Calu3 (cell line): ENCODE results near the gene SMARCAD1. TPM values are rescaled to one million over a fixed set of nuclear protein-coding genes. Genes with fewer than 3 reads are reported as not detected.
"Not testable (repeated sequence)": the region's sequence is repeated elsewhere in the genome, so short reads cannot be mapped to it uniquely, and the experiment has no call there.

Experiments used
- BruUV-seq: library from RNA; stranded (reverse); fragments of 400-500 nt; replicated peaks from 2 replicates; lab custom pipeline; 2021; lab: Mats Ljungman, UMichigan
- CTCF ChIA-PET: fragments of 300-600 bp; sonication (Branson Sonifier 250); formaldehyde crosslinking; loops from one replicate; lab custom pipeline; 2022; ENCODE audit warnings: antibody characterized with exemption; lab: Charles Lee
- DNase-seq: peaks from one replicate; pipeline ENCODE4 v3.0.0; 2022
- H3K27ac Mint-ChIP-seq: one replicate; pipeline ENCODE4 v1.8.0; 2022; ENCODE audit warnings: mixed read lengths; ENCODE audit not compliant: unreplicated experiment
- H3K27me3 Mint-ChIP-seq: one replicate; pipeline ENCODE4 v1.8.0; 2022; ENCODE audit warnings: mixed read lengths; ENCODE audit not compliant: unreplicated experiment
- H3K36me3 Mint-ChIP-seq: one replicate; pipeline ENCODE4 v1.8.0; 2022; ENCODE audit warnings: mild to moderate bottlenecking, moderate library complexity, mixed read lengths; ENCODE audit not compliant: insufficient read depth, unreplicated experiment
- H3K4me1 Mint-ChIP-seq: one replicate; pipeline ENCODE4 v1.8.0; 2022; ENCODE audit warnings: mild to moderate bottlenecking, low read depth, mixed read lengths; ENCODE audit not compliant: unreplicated experiment
- H3K4me3 Mint-ChIP-seq: one replicate; pipeline ENCODE4 v1.8.0; 2022; ENCODE audit warnings: mild to moderate bottlenecking, low read depth, moderate library complexity, mixed read lengths; ENCODE audit not compliant: unreplicated experiment
- H3K9me3 Mint-ChIP-seq: one replicate; pipeline ENCODE4 v1.8.0; 2022; ENCODE audit warnings: low read depth, mixed read lengths; ENCODE audit not compliant: unreplicated experiment
- intact Hi-C: fragments of 100-400 bp; cut with micrococcal nuclease; formaldehyde crosslinking; loops from one replicate; pipeline ENCODE4 v1.10.0; 2022; ENCODE audit not compliant: unreplicated experiment
- total RNA-seq: library from RNA; stranded (reverse); gene quantifications from 2 replicates; pipeline ENCODE4 v1.2.3, GENCODE V29; 2022
- TF ChIP-seq, protein P1 (sequence below): fragments of 200-600 bp; IDR thresholded peaks from one replicate; pipeline ENCODE4 v1.8.0; 2022; ENCODE audit warnings: antibody characterized with exemption; ENCODE audit not compliant: unreplicated experiment

Gene SMARCAD1
- total RNA-seq, 1 experiment from 2014 or later, result 15.8 TPM

DNA sequence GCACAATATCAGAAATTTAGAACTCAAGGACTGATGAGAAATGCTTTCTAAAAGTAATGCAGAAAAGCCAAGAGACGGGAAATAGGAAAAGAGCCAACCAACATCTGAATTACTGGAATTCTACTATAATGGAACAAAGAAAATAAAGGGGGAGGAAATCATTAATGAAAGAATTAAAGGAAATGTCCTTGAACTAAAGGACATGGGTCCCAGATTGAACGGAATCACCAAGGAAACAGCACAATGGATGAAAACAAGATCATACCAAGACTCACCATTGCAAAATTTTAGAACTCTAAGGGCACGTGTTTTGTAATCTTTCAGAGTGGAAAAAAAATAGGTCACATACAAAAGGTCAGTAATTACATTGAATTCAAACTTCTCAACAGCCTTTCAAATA is 99.0 kb downstream of the SMARCAD1 start:
- DNase-seq, result no peak
- Mint-ChIP-seq H3K4me1 (peaks cover 14% of the 10 kb centered on the region), H3K27me3 (no peaks in the 10 kb centered on the region), H3K36me3 (no peaks in the 10 kb centered on the region), H3K4me3 (no peak overlapping the region), H3K9me3 (no peaks in the 10 kb centered on the region), H3K27ac (no peak overlapping the region)
- TF ChIP-seq, protein P1, sequence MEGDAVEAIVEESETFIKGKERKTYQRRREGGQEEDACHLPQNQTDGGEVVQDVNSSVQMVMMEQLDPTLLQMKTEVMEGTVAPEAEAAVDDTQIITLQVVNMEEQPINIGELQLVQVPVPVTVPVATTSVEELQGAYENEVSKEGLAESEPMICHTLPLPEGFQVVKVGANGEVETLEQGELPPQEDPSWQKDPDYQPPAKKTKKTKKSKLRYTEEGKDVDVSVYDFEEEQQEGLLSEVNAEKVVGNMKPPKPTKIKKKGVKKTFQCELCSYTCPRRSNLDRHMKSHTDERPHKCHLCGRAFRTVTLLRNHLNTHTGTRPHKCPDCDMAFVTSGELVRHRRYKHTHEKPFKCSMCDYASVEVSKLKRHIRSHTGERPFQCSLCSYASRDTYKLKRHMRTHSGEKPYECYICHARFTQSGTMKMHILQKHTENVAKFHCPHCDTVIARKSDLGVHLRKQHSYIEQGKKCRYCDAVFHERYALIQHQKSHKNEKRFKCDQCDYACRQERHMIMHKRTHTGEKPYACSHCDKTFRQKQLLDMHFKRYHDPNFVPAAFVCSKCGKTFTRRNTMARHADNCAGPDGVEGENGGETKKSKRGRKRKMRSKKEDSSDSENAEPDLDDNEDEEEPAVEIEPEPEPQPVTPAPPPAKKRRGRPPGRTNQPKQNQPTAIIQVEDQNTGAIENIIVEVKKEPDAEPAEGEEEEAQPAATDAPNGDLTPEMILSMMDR, result no peak
- intact Hi-C loops, result loop anchor here (10.0 kb wide), 2 partner anchors 278 to 418 kb away; no protein-coding TSS in a partner anchor
- CTCF ChIA-PET, result no interaction called here
- BruUV-seq, result no TSS peak

DNA sequence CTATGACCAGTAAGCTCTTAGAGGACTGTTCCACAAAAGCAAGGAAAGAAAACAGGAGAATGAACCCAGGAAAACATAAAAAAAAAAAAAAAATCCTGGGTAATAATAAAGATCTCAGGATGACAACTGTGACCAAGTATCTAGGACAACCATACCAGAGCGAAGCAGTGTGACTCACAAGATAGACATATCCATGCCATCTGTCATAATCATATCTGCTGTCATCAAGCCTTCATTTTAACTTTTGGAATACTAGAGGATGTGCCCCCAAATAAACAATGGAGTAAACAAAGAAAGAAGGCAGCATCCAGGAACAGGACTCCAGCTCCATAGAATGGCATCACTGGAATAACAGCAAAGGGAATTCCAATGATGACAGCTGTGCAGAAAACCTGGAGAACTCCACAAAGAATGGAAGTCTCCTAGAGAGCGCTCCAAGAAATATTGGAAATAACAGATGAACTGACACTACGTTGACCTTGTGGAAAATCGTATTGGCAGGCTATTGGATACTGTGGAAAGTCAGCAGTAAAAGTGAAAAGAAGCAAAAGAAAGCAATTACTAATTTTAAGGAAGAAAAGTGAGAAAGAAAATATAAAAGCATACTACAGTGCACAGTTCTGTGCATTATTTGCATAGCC is 99.7 kb downstream of the SMARCAD1 start:
- Mint-ChIP-seq H3K36me3 (no peaks in the 10 kb centered on the region), H3K27ac (no peak overlapping the region), H3K9me3 (no peaks in the 10 kb centered on the region), H3K27me3 (no peaks in the 10 kb centered on the region), H3K4me3 (no peak overlapping the region), H3K4me1 (peaks cover 14% of the 10 kb centered on the region)
- CTCF ChIA-PET, result no interaction called here
- no peak for DNase-seq
- TF ChIP-seq, protein P1, result no peak
- no TSS peak for BruUV-seq
- intact Hi-C loops, result loop anchor here (10.0 kb wide), 2 partner anchors 277 to 417 kb away; no protein-coding TSS in a partner anchor

DNA sequence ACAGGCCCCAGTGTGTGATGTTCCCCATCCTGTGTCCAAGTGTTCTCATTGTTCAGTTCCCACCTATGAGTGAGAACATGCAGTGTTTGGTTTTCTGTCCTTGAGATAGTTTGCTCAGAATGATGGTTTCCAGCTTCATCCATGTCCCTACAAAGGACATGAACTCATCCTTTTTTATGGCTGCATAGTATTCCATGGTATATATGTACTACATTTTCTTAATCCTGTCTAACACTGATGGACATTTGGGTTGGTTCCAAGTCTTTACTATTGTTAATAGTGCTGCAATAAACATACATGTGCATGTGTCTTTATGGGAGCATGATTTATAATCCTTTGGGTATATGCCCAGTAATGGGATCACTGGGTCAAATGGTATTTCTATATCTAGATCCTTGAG is 112.3 kb downstream of the SMARCAD1 start:
- H3K4me3 Mint-ChIP-seq, H3K4me1 Mint-ChIP-seq, H3K36me3 Mint-ChIP-seq, BruUV-seq, H3K9me3 Mint-ChIP-seq, intact Hi-C loops, H3K27me3 Mint-ChIP-seq, DNase-seq, CTCF ChIA-PET, H3K27ac Mint-ChIP-seq: not testable (repeated sequence)

DNA sequence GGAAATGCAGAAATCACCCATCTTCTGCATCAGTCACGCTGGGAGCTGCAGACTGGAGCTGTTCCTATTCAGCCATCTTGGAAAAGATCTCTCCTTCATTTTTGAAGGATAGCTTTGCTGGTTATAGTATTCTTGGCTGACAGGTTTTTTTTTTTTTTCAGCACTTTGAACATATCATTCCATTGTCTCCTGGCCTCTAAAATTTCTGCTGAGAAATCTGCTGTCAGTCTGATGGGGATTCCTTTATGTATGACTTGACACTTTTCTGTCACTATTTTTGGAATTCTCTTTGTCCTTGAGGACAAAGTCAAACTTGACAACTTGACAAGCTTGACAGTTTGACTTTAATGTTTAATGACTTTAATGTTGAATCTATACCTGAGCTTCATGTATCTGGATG is 118.2 kb downstream of the SMARCAD1 start:
- CTCF ChIA-PET, result no interaction called here
- TF ChIP-seq, protein P1, result no peak
- no TSS peak for BruUV-seq
- Mint-ChIP-seq H3K36me3 (no peaks in the 10 kb centered on the region), H3K4me1 (no peaks in the 10 kb centered on the region), H3K9me3 (peaks cover 9% of the 10 kb centered on the region), H3K27me3 (peaks cover 9% of the 10 kb centered on the region), H3K4me3 (no peak overlapping the region), H3K27ac (no peak overlapping the region)
- no peak for DNase-seq
- intact Hi-C loops, result no loop called here

DNA sequence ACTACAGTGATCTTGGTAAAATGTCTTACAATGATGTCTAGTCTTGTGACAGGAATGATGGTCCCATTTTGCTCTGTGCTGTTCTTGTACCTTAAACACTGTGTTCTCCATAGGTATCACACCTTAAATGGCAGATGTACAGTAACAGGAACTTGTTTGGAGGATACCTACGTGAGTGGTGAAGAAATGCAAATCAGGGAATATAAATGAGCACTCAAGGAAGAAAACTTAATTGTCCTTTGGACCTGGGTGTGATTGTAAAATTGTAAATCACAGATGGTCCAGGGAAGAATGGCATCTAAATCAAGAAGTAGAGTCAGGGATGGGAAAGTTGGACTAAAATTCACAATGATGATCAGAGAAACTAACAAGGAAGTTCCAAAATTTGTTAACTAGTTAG is 122.3 kb downstream of the SMARCAD1 start:
- Mint-ChIP-seq H3K27me3 (no peaks in the 10 kb centered on the region), H3K36me3 (no peaks in the 10 kb centered on the region), H3K4me1 (peaks cover 8% of the 10 kb centered on the region), H3K27ac (no peak overlapping the region), H3K9me3 (peaks cover under 1% of the 10 kb centered on the region), H3K4me3 (no peak overlapping the region)
- TF ChIP-seq, protein P1, result no peak
- intact Hi-C loops, result no loop called here
- DNase-seq, result no peak
- CTCF ChIA-PET, result no interaction called here
- BruUV-seq, result no TSS peak
